HG02973 (cell line): Measurements from ENCODE around the gene COL19A1.
"Not testable (repeated sequence)": the region's sequence is repeated elsewhere in the genome, so short reads cannot be mapped to it uniquely, and the experiment has no call there.

Experiments
- ATAC-seq: cut with Tn5 transposase; IDR thresholded peaks from one replicate; pipeline ENCODE4 v1.9.1; 2021; ENCODE audit warnings: moderate library complexity; ENCODE audit not compliant: unreplicated experiment

Gene COL19A1

GRCh38 chr6:69953491-69953890 is 87.1 kb downstream of the COL19A1 start:
- no peak for ATAC-seq

- ATAC-seq: no peak
Measured at GRCh38 chr6:69954733-69955132, 88.4 kb downstream of the COL19A1 start.

GRCh38 chr6:69957985-69958559 is 91.7 kb downstream of the COL19A1 start:
- no peak for ATAC-seq

- ATAC-seq: no peak
Measured at GRCh38 chr6:69958978-69959377, 92.6 kb downstream of the COL19A1 start.

GRCh38 chr6:69965974-69966373 is 99.6 kb downstream of the COL19A1 start:
- ATAC-seq: not testable (repeated sequence)

GRCh38 chr6:69973138-69973537 is 106.8 kb downstream of the COL19A1 start:
- no peak for ATAC-seq

- no peak for ATAC-seq
Measured at GRCh38 chr6:69973763-69974162, 107.4 kb downstream of the COL19A1 start.

- ATAC-seq: no peak
Measured at GRCh38 chr6:69974193-69974592, 107.8 kb downstream of the COL19A1 start.

- ATAC-seq: no peak
Measured at GRCh38 chr6:69976591-69977090, 110.3 kb downstream of the COL19A1 start.

GRCh38 chr6:69980624-69981023 is 114.3 kb downstream of the COL19A1 start:
- no peak for ATAC-seq

GRCh38 chr6:69984506-69984905 is 118.2 kb downstream of the COL19A1 start:
- no peak for ATAC-seq

- ATAC-seq: no peak
Measured at GRCh38 chr6:69985180-69985579, 118.8 kb downstream of the COL19A1 start.

GRCh38 chr6:69987550-69987949 is 121.2 kb downstream of the COL19A1 start:
- ATAC-seq: no peak

GRCh38 chr6:69988458-69989126 is 122.2 kb downstream of the COL19A1 start:
- ATAC-seq: peak; percentile 44

GRCh38 chr6:69994251-69994650 is 127.9 kb downstream of the COL19A1 start:
- ATAC-seq: no peak

- no peak for ATAC-seq
Measured at GRCh38 chr6:70008189-70008588, 141.8 kb downstream of the COL19A1 start.

GRCh38 chr6:70010339-70010738 is 144.0 kb downstream of the COL19A1 start:
- ATAC-seq: not testable (repeated sequence)

GRCh38 chr6:70023201-70023600 is 156.8 kb downstream of the COL19A1 start:
- ATAC-seq: not testable (repeated sequence)

GRCh38 chr6:70028246-70028645 is 161.9 kb downstream of the COL19A1 start:
- ATAC-seq: no peak

- no peak for ATAC-seq
Measured at GRCh38 chr6:70028926-70029325, 162.6 kb downstream of the COL19A1 start.

GRCh38 chr6:70033781-70034180 is 167.4 kb downstream of the COL19A1 start:
- ATAC-seq: no peak

GRCh38 chr6:70037445-70037844 is 171.1 kb downstream of the COL19A1 start:
- ATAC-seq: no peak

- no peak for ATAC-seq
Measured at GRCh38 chr6:70040766-70041165, 174.4 kb downstream of the COL19A1 start.
